Stimulated activated naive CD8-positive, alpha-beta T cell treated with anti-CD3 and anti-CD28 coated beads, Interleukin-15, Interleukin-2, amounts not matched to agents 100 U/mL and 50 U/mL, for 24 hours (primary cell): Measurements from ENCODE around the gene LSAMP.
"Not testable (repeated sequence)": the region's sequence is repeated elsewhere in the genome, so short reads cannot be mapped to it uniquely, and the experiment has no call there.

Experiments used
- ATAC-seq: fragments of 150-1000 bp; cut with Tn5 transposase; one replicate; pipeline ENCODE4 v1.10.0; 2021
- DNase-seq: peaks from one replicate; pipeline ENCODE4 v3.0.0; 2021

LSAMP gene

DNA sequence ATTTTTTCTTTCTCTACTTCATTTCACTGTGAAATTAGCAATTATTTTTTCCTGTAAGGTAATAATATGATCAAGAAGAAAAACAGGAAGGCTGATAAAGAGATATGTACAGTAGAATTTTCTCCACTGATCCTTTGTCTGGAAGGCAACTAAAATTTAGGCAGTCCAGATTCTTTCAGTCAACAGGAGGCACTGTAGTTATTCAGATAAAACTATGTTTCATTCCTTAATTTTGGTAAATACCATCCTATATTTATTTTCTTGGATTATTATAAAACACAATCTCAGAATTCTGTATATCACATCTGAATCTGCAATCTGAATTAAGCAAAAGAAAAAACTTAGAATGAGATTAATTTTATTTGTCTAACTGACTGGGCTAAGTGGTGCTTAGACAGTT, 343.2 kb downstream of the LSAMP start:
- DNase-seq (no peak), ATAC-seq (no peak)

- ATAC-seq = no peak
- DNase-seq = no peak
Observed at GRCh38 chr3:116097226-116097625, 348.1 kb downstream of the LSAMP start.

- DNase-seq = no peak
- no peak for ATAC-seq
Observed at GRCh38 chr3:116096631-116097030, 348.7 kb downstream of the LSAMP start.

DNA sequence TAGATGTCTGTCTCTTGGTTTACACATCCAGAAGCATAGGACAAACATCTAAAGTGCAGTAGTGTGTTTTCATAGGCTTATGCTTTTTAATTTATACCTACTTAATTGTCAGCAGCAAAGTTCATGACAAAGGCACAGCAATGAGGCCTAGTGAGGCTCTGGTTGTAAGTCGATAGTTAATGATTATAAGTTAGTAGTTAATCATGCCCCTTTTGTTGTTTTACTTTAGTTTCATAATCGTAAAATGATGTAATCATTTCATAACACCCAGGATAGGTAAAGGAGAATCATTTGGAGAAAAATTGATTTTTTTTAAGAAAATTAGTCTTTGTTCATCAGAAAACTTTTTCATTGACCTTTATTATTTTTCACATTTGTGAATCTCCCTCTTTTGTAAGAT, 351.9 kb downstream of the LSAMP start:
- DNase-seq = no peak
- no peak for ATAC-seq

- ATAC-seq (no peak), DNase-seq (no peak)
Observed at GRCh38 chr3:116087426-116087825, 357.9 kb downstream of the LSAMP start.

DNA sequence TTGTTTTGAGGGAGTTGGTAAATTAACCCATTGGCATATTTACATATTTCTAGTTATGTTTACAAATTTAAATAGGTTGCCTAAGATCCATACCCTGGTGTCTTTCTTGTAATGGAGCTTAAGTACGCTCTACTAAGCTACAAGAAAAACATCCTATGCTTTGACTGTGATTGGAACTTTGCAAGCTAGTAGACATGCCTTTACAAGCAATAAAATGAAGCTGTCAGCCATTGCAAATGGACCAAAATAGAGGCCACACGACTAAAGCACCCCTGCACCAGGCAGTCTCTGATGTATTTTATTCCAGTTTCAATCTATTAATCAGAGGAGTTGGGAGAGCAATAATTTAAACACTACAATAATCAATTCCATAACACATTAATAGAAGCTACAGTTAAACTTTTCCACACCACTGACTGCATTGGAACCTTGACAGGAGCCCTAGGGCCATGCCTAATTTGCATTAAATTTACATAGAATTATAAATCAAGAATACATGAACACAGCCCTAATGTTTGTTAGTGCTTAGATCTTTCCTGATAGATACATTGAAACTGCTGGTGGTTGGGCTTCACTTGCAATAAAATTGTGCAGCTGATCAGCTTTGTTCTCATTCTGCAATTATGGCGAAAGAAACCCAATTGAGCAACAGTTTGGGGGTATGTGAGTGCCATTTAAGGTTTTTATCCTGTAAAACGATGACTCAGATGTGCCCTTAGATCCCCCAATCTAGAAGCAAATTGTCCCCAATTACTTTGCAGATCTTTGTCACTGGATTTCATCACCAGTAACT, 360.1 kb downstream of the LSAMP start:
- no peak for ATAC-seq
- DNase-seq = no peak

- ATAC-seq = no peak
- DNase-seq = no peak
Observed at GRCh38 chr3:116083683-116084082, 361.6 kb downstream of the LSAMP start.

DNA sequence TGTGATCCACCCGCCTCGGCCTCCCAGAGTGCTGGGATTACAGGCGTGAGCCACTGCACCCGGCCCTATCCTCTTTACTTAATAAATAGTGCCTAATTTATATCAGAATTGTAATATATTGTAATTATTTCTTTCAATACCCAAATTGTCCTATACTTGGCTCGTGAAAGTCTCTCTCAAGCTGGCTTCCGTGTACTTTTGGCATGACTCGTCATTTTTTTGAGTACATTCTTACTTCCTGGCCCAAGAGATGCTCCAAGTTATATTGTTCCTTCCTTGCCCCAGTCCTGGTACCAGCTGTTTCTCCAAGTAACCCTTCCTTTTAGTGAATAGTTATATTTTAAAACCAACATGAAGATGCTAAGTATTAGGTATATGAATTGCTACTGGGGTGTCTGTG, 366.7 kb downstream of the LSAMP start:
- DNase-seq = no peak
- no peak for ATAC-seq

- ATAC-seq (no peak), DNase-seq (no peak)
Observed at GRCh38 chr3:116077557-116077956, 367.7 kb downstream of the LSAMP start.

DNA sequence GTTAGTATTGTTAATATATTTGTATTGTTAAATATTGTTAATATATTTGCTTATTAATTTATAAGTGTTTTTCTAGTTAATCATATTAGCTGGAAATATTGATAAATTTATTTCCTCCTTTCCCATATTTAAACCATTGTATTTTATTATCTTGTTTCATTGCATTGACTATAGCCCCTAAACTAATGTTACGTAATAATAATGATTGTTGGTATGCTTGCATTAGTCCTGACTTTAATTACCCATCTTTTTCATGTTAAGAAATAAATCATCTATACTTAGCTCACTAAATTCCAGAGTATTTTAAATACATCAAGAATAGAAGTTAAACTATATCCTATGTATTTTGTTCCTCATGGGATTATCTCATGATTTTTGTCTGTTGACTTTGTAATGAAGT, 368.2 kb downstream of the LSAMP start:
- ATAC-seq = no peak

DNA sequence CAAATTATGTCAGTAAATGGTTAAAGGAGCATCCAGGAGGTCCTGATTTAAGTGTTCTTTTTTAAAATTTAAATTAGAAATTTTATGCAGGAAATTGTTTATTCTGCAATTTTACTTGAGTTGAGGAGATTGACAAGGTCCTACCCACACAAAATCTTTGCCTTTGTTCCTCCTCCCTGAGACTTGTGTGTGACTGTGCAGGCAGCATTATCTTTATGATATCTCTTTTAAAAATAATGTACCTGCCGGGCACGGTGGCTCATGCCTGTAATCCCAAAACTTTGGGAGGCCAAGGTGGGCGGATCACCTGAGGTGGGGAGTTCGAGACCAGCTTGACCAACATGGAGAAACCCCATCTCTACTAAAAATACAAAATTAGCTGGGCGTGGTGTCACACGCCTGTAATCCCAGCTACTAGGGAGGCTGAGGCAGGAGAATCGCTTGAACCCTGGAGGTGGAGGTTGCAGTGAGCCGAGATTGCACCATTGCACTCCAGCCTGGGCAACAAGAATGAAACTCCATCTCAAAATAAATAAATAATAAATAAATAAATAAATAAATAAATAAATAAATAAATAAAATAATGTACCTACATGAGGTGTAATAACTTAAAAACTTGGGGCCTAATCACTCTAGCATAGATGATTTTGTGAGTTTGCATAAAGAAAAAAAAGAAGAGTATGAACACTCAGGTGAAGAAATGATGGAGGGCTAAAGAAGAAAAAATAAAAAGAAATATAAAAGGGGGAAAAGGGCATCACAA, 374.6 kb downstream of the LSAMP start:
- ATAC-seq, DNase-seq: not testable (repeated sequence)

More for the DNA sequence above, 368.2 kb downstream of the LSAMP start:
- DNase-seq = no peak

GRCh38 chr3:116070061-116070460, 375.2 kb downstream of the LSAMP start:
- DNase-seq (no peak), ATAC-seq (no peak)

DNA sequence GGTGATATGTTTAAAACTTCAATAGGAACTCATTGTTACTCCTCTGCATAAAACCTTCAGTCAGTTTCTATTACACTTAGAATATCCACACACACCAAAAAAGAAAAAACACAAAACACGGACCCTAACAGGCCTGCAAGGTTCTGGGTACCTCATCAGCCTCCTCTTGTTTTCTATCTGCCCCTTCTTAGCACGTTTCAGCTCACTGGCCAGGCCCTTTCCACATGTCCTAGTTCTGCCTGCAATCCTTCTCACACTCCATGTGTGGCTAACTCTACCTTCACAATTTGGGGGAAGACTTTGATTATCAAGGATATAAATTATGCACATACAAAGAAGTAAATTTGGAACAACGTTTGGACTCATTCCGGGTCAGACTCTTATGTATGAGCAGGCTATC, 376.3 kb downstream of the LSAMP start:
- DNase-seq (no peak), ATAC-seq (no peak)

DNA sequence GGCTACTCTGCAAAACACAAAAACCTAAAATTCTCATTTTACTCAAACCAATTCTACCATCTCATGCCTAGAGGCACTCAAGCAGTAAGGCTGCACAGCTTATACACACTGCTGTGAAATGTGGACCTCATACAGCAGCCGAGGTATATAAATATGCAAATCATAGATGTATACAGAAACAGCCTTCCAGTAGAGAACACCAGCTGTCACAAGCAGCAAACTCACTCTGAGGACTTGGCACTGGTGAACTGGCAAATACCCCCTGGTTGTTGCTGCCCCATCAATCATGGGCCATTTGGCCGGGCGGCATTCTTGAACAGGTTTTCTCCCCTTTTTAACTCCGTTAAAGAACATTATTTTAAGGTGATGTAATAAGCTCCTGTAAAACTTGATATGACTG, 378.0 kb downstream of the LSAMP start:
- DNase-seq (no peak), ATAC-seq (no peak)

GRCh38 chr3:116065501-116065900, 379.8 kb downstream of the LSAMP start:
- DNase-seq = no peak
- ATAC-seq = no peak

DNA sequence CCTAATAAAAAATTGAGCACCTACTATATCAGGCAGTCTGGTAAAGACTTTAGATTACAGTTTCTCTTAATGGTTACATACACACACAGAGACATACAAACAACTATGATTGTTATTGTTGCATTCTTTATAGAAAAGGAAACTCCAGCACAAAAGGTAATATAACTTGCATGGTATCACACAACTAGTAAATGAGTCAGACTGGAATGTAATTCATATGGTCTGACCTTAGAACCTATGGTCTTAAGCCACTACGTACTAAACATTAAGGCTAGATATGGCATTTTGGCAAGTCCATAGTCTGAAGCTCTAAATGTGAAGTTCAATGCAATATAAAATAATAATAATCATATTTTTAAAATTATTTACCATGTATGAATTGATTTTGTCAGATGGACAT, 380.6 kb downstream of the LSAMP start:
- DNase-seq (no peak), ATAC-seq (no peak)

DNA sequence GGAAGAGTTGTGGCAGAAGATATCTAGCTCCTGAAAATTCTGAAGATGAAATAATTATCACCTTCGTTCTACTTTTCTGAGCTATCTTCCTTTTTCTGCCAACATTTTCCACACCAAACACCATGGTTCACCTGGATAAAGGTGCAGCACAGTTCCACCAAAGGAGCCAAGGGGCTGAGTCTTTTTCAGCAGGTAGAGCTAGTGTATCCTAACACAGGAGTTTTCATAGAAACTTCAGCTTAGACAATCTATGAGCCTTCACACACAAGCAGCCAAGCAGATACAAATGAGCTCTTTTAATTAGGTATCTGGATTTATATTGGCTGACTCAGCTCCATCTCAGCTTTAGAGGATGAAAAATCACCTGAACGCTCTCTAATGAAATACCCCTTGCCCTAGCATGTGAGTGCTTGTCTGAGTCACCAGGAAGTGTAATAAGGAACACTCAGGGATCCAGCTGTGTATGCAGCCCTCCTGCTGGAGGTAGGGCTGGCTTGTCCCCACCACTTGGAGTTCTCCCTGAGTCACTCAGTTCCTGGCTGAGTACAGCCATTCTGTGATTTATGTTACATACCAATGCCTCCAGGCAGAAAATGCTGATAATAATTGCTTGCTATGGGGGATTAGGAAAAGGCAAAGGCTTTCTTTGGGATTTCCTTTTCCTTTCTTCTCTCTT, 385.7 kb downstream of the LSAMP start:
- ATAC-seq = no peak
- no peak for DNase-seq

- DNase-seq (no peak), ATAC-seq (no peak)
Observed at GRCh38 chr3:116058844-116059243, 386.4 kb downstream of the LSAMP start.

DNA sequence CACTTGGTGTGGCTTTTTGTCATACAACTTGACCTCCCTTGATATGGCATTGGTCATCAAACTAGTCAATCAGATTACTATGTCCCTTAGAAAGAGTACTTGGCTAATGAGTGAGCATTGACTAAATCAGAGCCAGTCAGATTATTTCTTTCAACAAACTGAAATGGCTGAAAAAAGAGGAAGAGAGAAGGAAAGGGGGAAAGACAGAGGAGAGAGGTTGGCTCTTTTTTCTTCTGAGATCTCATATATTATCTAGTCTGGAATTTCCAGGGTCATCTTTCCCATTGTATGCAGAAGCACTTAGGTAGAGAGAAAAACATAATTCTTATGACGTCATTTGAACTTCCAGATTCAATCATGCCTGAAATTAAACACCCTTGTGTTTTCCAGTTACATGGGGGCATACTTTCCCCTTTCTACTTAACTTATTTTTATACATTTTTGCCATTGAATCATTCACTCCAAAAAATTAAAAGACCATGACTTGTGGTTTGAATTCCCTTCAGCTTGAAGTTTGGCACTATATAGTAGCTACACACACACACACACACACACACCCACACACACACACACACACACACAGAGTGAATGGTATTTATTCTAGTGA, 387.8 kb downstream of the LSAMP start:
- no peak for DNase-seq
- ATAC-seq = no peak

- ATAC-seq = no peak
Observed at GRCh38 chr3:116056280-116056679, 389.0 kb downstream of the LSAMP start.

GRCh38 chr3:116053017-116053416, 392.3 kb downstream of the LSAMP start:
- no peak for ATAC-seq
- no peak for DNase-seq

More at GRCh38 chr3:116056280-116056679, 389.0 kb downstream of the LSAMP start:
- no peak for DNase-seq

GRCh38 chr3:116052602-116053001, 392.7 kb downstream of the LSAMP start:
- DNase-seq (no peak), ATAC-seq (no peak)

- ATAC-seq (no peak), DNase-seq (no peak)
Observed at GRCh38 chr3:116051586-116051985, 393.7 kb downstream of the LSAMP start.
